DOHH2 (cell line): Measurements from ENCODE around the gene SCNN1B.

ENCODE experiments used
- H3F3A ChIP-seq: fragments of 200-600 bp; sonication (generic), shearing (Covaris generic); 2 replicates; pipeline ENCODE4 v1.6.0; 2016; ENCODE audit warnings: antibody characterized with exemption, mild to moderate bottlenecking; ENCODE audit not compliant: control insufficient read depth, insufficient read depth
- H3K27ac ChIP-seq: fragments of 200-600 bp; sonication (generic); 2 replicates; pipeline ENCODE4 v1.5.1; 2014; ENCODE audit warnings: low read depth, mild to moderate bottlenecking, low read length, moderate library complexity
- H3K27me3 ChIP-seq: fragments of 200-600 bp; sonication (generic); 2 replicates; pipeline ENCODE4 v1.6.1; 2014; ENCODE audit warnings: mild to moderate bottlenecking, low read length, mixed read lengths; ENCODE audit not compliant: control insufficient read depth
- H3K36me3 ChIP-seq: fragments of 200-600 bp; sonication (generic); 2 replicates; pipeline ENCODE4 v1.6.1; 2014; ENCODE audit warnings: mild to moderate bottlenecking, low read length, moderate library complexity, mixed read lengths; ENCODE audit not compliant: control insufficient read depth
- H3K4me1 ChIP-seq: fragments of 200-600 bp; sonication (generic); 2 replicates; pipeline ENCODE4 v1.6.1; 2014; ENCODE audit warnings: mild to moderate bottlenecking, low read length, mixed read lengths; ENCODE audit not compliant: control insufficient read depth
- H3K4me2 ChIP-seq: fragments of 200-600 bp; sonication (generic); 2 replicates; pipeline ENCODE4 v1.6.0; 2014; ENCODE audit warnings: mild to moderate bottlenecking, low read length, moderate library complexity
- H3K4me3 ChIP-seq: fragments of 200-600 bp; sonication (generic); 2 replicates; pipeline ENCODE4 v1.5.1; 2014; ENCODE audit warnings: mild to moderate bottlenecking, low read length, mixed read lengths
- H3K79me2 ChIP-seq: fragments of 200-600 bp; sonication (generic); 2 replicates; pipeline ENCODE4 v1.6.1; 2014; ENCODE audit warnings: mild to moderate bottlenecking, low read length, mixed read lengths; ENCODE audit not compliant: control insufficient read depth
- H3K9me2 ChIP-seq: fragments of 200-600 bp; sonication (generic); replicated peaks from 2 replicates; pipeline ENCODE4 v1.6.1; 2014; ENCODE audit warnings: mild to moderate bottlenecking, low read length, mixed read lengths; ENCODE audit not compliant: control insufficient read depth
- H3K9me3 ChIP-seq: fragments of 200-600 bp; sonication (generic); 2 replicates; pipeline ENCODE4 v1.6.1; 2014; ENCODE audit warnings: antibody characterized with exemption, low read length, mixed read lengths; ENCODE audit not compliant: control insufficient read depth, insufficient read depth
- H4K20me1 ChIP-seq: fragments of 200-600 bp; sonication (generic); 2 replicates; pipeline ENCODE4 v1.6.0; 2014; ENCODE audit warnings: low read depth, mild to moderate bottlenecking, antibody characterized with exemption, low read length, moderate library complexity; ENCODE audit not compliant: control insufficient read depth, insufficient read depth
- CTCF ChIP-seq: fragments of 200-600 bp; sonication (generic); IDR thresholded peaks from one replicate; pipeline ENCODE4 v1.5.1; 2014; ENCODE audit warnings: antibody characterized with exemption, mild to moderate bottlenecking, low read depth, low read length; ENCODE audit not compliant: poor library complexity, severe bottlenecking
- EZH2phosphoT487 ChIP-seq: fragments of 200-600 bp; sonication (generic); IDR thresholded peaks from 2 replicates; pipeline ENCODE4 v1.6.1; 2017; ENCODE audit warnings: borderline replicate concordance, mild to moderate bottlenecking, antibody characterized with exemption, low read length, moderate library complexity, mixed read lengths

SCNN1B gene

GRCh38 chr16:23424292-23424958, 122.3 kb downstream of the SCNN1B start:
- no peaks in the 10 kb centered on the region for H3K4me1 ChIP-seq

DNA sequence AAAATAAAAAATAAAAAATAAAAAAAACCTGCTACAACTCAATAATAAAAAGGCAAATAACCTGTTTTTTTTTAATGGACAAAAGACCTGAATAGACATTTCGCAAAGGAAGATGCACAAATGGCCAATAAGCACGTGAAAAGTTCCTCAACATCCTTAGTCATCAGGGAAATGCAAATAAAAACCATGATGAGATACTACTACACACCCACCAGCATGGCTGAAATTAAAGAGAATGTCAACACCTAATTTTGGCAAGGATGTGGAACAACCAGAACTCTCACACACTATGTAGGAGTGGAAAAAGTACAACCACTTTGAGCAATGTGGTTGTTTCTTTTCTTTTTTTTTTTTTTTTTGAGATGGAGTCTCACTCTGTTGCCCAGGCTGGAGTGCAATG, 126.2 kb downstream of the SCNN1B start:
- Histone ChIP-seq H3F3A (no peaks in the 10 kb centered on the region), H3K4me3 (no peak overlapping the region), H3K4me2 (no peak overlapping the region), H3K4me1 (no peaks in the 10 kb centered on the region), H3K36me3 (peaks cover 10% of the 10 kb centered on the region), H3K9me2 (no peaks in the 10 kb centered on the region), H3K27ac (no peak overlapping the region), H4K20me1 (no peaks in the 10 kb centered on the region), H3K9me3 (no peaks in the 10 kb centered on the region), H3K79me2 (no peaks in the 10 kb centered on the region), H3K27me3 (no peaks in the 10 kb centered on the region)
- TF ChIP-seq EZH2phosphoT487, result no peak
- no peak for TF ChIP-seq CTCF

More at GRCh38 chr16:23424292-23424958, 122.3 kb downstream of the SCNN1B start:
- no peaks in the 10 kb centered on the region for H3K36me3 ChIP-seq
- no peak overlapping the region for H3K27ac ChIP-seq
- no peaks in the 10 kb centered on the region for H3K79me2 ChIP-seq
- no peak overlapping the region for H3K4me3 ChIP-seq
- no peaks in the 10 kb centered on the region for H4K20me1 ChIP-seq
- no peak overlapping the region for H3K4me2 ChIP-seq
- H3F3A ChIP-seq, result no peaks in the 10 kb centered on the region
- H3K9me3 ChIP-seq, result no peaks in the 10 kb centered on the region
- no peaks in the 10 kb centered on the region for H3K27me3 ChIP-seq
- TF ChIP-seq EZH2phosphoT487 (no peak), CTCF (no peak)
- H3K9me2 ChIP-seq, result no peaks in the 10 kb centered on the region
